Liver (tissue), 9 donors: ENCODE measurements around the gene SIN3B. TPM values are rescaled to one million over a fixed set of nuclear protein-coding genes. Genes with fewer than 3 reads are reported as not detected.
A peak's percentile ranks its signal among the peaks of the same experiment; 100 is the strongest.

ENCODE experiments used
- DNase-seq: peaks from one replicate; pipeline ENCODE4 v3.0.0-alpha.2; 2017; ENCODE audit warnings: low spot score
- H3K27ac ChIP-seq, 2 donors: one replicate each; pipeline ENCODE4 v1.7.0; 2013; ENCODE audit warnings: inconsistent platforms in 2 of 2, low read length in 2 of 2, control low read depth in 1 of 2, low read depth in 1 of 2, mild to moderate bottlenecking in 1 of 2
- H3K27me3 ChIP-seq, 4 donors: one replicate each; pipeline versions ENCODE4 v1.6.1 to v1.7.0; 2013; ENCODE audit warnings: low read length in 3 of 4, inconsistent platforms in 1 of 4, mild to moderate bottlenecking in 1 of 4, moderate library complexity in 1 of 4; ENCODE audit not compliant: control insufficient read depth in 4 of 4, insufficient read depth in 4 of 4
- H3K36me3 ChIP-seq, 4 donors: one replicate each; pipeline versions ENCODE4 v1.6.1 to v1.7.0; 2013; ENCODE audit warnings: low read length in 3 of 4, mild to moderate bottlenecking in 3 of 4, low read depth in 1 of 4, moderate library complexity in 1 of 4; ENCODE audit not compliant: control insufficient read depth in 4 of 4, insufficient read depth in 3 of 4
- H3K4me1 ChIP-seq, 4 donors: one replicate each; pipeline versions ENCODE4 v1.6.1 to v1.7.0; 2013; ENCODE audit warnings: low read length in 3 of 4, mild to moderate bottlenecking in 3 of 4, moderate library complexity in 1 of 4; ENCODE audit not compliant: control insufficient read depth in 4 of 4, insufficient read depth in 4 of 4
- H3K4me3 ChIP-seq, 3 donors: one replicate each; pipeline versions ENCODE4 v1.6.1 to v1.7.0; 2013; ENCODE audit warnings: low read length in 3 of 3, control low read depth in 1 of 3, low read depth in 1 of 3, mild to moderate bottlenecking in 1 of 3
- H3K9ac ChIP-seq, 2 donors: one replicate each; pipeline ENCODE4 v1.7.0; 2013; ENCODE audit warnings: low read length in 2 of 2, mild to moderate bottlenecking in 2 of 2, moderate library complexity in 2 of 2, control low read depth in 1 of 2, low read depth in 1 of 2
- H3K9me3 ChIP-seq, 4 donors: one replicate each; pipeline versions ENCODE4 v1.6.1 to v1.7.0; 2013; ENCODE audit warnings: low read length in 3 of 4; ENCODE audit not compliant: control insufficient read depth in 4 of 4
- CTCF ChIP-seq: fragments of 150-350 bp; IDR thresholded peaks from 2 replicates; pipeline ENCODE4 v1.5.1; 2017; ENCODE audit warnings: improper control_type of control experiment, low read depth, low read length; ENCODE audit not compliant: missing input control
- JUND ChIP-seq, 2 donors: IDR thresholded peaks; 2 replicates each; pipeline ENCODE4 v1.6.1; 2016; ENCODE audit warnings: antibody characterized with exemption in 2 of 2
- MAX ChIP-seq: IDR thresholded peaks from 2 replicates; pipeline ENCODE4 v1.6.1; 2016; ENCODE audit warnings: antibody characterized with exemption
- NR2F2 ChIP-seq: IDR thresholded peaks from 2 replicates; pipeline ENCODE4 v1.6.1; 2016; ENCODE audit warnings: antibody characterized with exemption
- RXRA ChIP-seq, 2 donors: IDR thresholded peaks; 2 replicates each; pipeline ENCODE4 v1.6.1; 2017 to 2018; ENCODE audit warnings: antibody characterized with exemption in 2 of 2, mild to moderate bottlenecking in 1 of 2
- SP1 ChIP-seq: IDR thresholded peaks from 2 replicates; pipeline ENCODE4 v1.6.1; 2018; ENCODE audit warnings: antibody characterized with exemption, mild to moderate bottlenecking
- ZBTB33 ChIP-seq: IDR thresholded peaks from 2 replicates; pipeline ENCODE4 v1.6.1; 2016; ENCODE audit warnings: antibody characterized with exemption
- WGBS: extraction: QIAGEN DNeasy Blood & Tissue Kit; methylation state at CpG from one replicate; pipeline ENCODE4 v1.1.7; 2013; 5-methylcytosine and 5-hydroxymethylcytosine counted together
- polyA plus RNA-seq, 2 donors: library from polyadenylated mRNA; stranded (reverse) in 1 of 2; unstranded in 1 of 2; fragments of 200-250 nt in 1 of 2; fragments of >200 nt in 1 of 2; fragmentation: Nextera tagmentation in 1 of 2; extraction: Ambion mirVana in 1 of 2; gene quantifications; one replicate each; pipeline versions ENCODE4 v1.2.1 to v1.2.3, GENCODE V29; 2013 to 2015
- total RNA-seq, 2 donors: library from RNA; depleted of rRNA; stranded (reverse); fragments of >200 nt; gene quantifications; one replicate each; pipeline ENCODE4 v1.2.3, GENCODE V29; 2014
- donor health status: healthy.
- donor health status: healthy.
- donor health status: healthy.
- donor health status: healthy.
- donor health status: healthy.

Gene SIN3B
- total and polyA plus RNA-seq, 4 donors, result 6.1 to 17.1 (median 8.6) TPM

- TF ChIP-seq CTCF (no peak), MAX (no peak), NR2F2 (no peak)
These were observed 39.4 kb downstream of the SIN3B start (continued) for GRCh38 chr19:16868423-16869130.

- Histone ChIP-seq H3K27me3 (no peaks in the 10 kb centered on the region), H3K4me3 (no peak overlapping the region), H3K9me3 (no peaks in the 10 kb centered on the region), H3K9ac (no peak overlapping the region), H3K4me1 (no peaks in the 10 kb centered on the region), H3K27ac (no peak overlapping the region), H3K36me3 (peaks cover 13 to 64% (median 26%) of the 10 kb centered on the region in 4 donors)
- TF ChIP-seq CTCF (no peak), RXRA (IDR thresholded peaks at IDR 0.05) (no peak)
- 97% methylated on average over 30 of the region's 30 CpGs for WGBS
- no peak for DNase-seq
These were observed 40.3 kb downstream of the SIN3B start for GRCh38 chr19:16869331-16869972.

- H3K9ac ChIP-seq, result no peak overlapping the region
- no peak overlapping the region for H3K27ac ChIP-seq
- DNase-seq, result no peak
- no peak overlapping the region for H3K4me3 ChIP-seq
- WGBS, result 67% methylated on average over 7 of the region's 7 CpGs
- H3K27me3 ChIP-seq, result no peaks in the 10 kb centered on the region
- H3K4me1 ChIP-seq, result no peaks in the 10 kb centered on the region
- no peak for TF ChIP-seq MAX
- no peak for TF ChIP-seq ZBTB33
- TF ChIP-seq NR2F2, result peak; percentile 91
- peak; percentile 16 for TF ChIP-seq SP1
- no peak for TF ChIP-seq JUND (IDR thresholded peaks at IDR 0.05)
- no peaks in the 10 kb centered on the region for H3K9me3 ChIP-seq
- peaks cover 3 to 61% (median 23%) of the 10 kb centered on the region in 4 donors for H3K36me3 ChIP-seq
These were observed 42.7 kb downstream of the SIN3B start for GRCh38 chr19:16871871-16872270.
